Tibial artery (tissue), 4 donors: Measurements from ENCODE around the gene DDX6.

Experiments
- DNase-seq, 2 donors: peaks; one replicate each; pipeline ENCODE4 v3.0.0-alpha.2; 2019
- H3K27ac ChIP-seq, 2 donors: fragments of 200-600 bp; sonication (generic) in 1 of 2; 1 replicate in 1 of 2; 2 replicates in 1 of 2; pipeline ENCODE4 v1.5.1; 2018 to 2019; ENCODE audit warnings: mild to moderate bottlenecking in 1 of 2
- H3K27me3 ChIP-seq, 2 donors: fragments of 200-600 bp; sonication (generic) in 1 of 2; one replicate each; pipeline versions ENCODE4 v1.5.1 to v1.6.0; 2016 to 2019
- H3K36me3 ChIP-seq, 3 donors: fragments of 200-600 bp; sonication (generic) in 2 of 3; one replicate each; pipeline ENCODE4 v1.5.1; 2016 to 2019; ENCODE audit warnings: mild to moderate bottlenecking in 2 of 3
- H3K4me1 ChIP-seq, 4 donors: fragments of 200-600 bp; sonication (generic) in 2 of 4; 1 replicate in 3 of 4; 2 replicates in 1 of 4; pipeline ENCODE4 v1.5.1; 2016 to 2019
- H3K4me3 ChIP-seq, 2 donors: fragments of 200-600 bp; sonication (generic) in 1 of 2; 1 replicate in 1 of 2; 2 replicates in 1 of 2; pipeline ENCODE4 v1.5.1; 2018 to 2019; ENCODE audit warnings: mild to moderate bottlenecking in 2 of 2
- H3K9me3 ChIP-seq, 3 donors: fragments of 200-600 bp; sonication (generic) in 1 of 3; one replicate each; pipeline ENCODE4 v1.5.1; 2016 to 2019
- CTCF ChIP-seq, 2 experiments: fragments of 200-600 bp in 1 of 2; fragments of 450-650 bp in 1 of 2; IDR thresholded peaks; one replicate each; pipeline ENCODE4 v1.5.1; 2017 to 2019; ENCODE audit warnings: antibody characterized with exemption in 2 of 2, mild to moderate bottlenecking in 1 of 2, moderate library complexity in 1 of 2
- intact Hi-C: fragments of 100-400 bp; cut with DNase I; formaldehyde crosslinking; loops from one replicate; pipeline ENCODE4 v1.15.0; 2023; ENCODE audit warnings: low total_unique reads

Gene DDX6

DNA sequence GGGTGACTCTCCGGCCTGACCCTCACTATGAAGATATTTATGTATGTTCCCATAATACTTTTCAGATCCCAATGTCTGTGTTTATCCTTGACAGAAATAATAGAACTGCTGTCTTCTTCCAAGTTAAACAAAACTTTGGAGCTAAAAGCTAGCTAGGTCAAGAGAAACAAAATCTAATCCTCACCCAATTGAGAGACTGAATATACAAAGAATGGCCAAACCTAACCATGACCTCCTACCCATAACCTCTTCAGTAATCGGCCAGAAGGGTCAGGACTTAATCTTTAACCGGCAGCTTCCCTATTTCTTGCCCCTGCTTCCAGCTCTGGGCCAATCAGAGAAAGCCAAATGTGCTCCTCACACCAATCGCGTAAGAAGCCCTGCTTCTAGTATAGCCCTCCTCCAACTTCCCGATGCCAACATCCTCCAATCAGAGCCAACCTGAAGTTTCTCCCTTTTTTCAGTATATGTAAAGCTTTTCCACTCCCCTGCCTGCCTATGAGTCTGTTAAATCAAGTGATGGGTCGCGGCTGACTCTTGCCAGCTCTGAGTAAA, 1.7 kb upstream of the DDX6 start:
- peaks cover 0 to 18% (median 8%) of the 10 kb centered on the region in 4 donors for H3K4me1 ChIP-seq
- H3K36me3 ChIP-seq = no peaks in the 10 kb centered on the region
- intact Hi-C loops = loop anchor here (5.0 kb wide), 1 partner anchor 135 kb away; the partner anchor contains the start of gene BCL9L
- peak overlapping the region; percentile 83 to 94 for H3K4me3 ChIP-seq
- no peak for TF ChIP-seq CTCF (IDR thresholded peaks at IDR 0.05)
- no peaks in the 10 kb centered on the region for H3K9me3 ChIP-seq
- no peaks in the 10 kb centered on the region for H3K27me3 ChIP-seq
- peak; percentile 76 to 85 for DNase-seq
- peak overlapping the region; percentile 96 to 100 for H3K27ac ChIP-seq

DNA sequence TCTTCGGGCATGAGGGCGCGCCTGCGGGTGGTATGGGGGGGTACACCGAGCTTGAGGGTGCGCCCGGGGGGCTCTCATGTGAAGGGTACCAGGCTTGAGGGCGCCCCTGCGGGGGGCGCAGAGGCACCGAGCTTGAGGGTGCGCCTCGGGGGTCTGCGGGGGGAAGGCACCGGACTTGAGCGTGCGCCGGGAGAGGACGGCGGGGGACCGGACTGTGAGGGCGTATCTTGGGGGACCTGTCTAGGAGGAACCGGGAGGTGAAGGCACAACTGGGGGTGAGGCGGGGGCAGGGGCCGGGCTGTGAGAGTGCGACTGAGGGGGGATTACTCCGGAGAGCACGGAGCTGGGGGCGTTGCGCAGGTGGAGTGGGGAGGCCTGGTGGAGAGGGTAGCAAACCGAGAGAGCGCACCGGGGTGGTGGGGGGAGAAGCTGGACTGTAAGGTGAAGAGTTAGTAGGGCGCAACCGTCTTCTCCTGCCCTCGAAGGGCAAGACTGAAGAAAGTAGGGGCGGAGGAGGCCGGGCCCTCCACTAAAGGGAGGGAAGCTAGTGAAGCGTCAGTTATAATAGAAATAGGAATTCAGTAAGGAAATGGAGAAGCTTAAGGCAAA, 1.1 kb upstream of the DDX6 start:
- Histone ChIP-seq H3K4me1 (peaks cover 0 to 24% (median 13%) of the 10 kb centered on the region in 4 donors), H3K4me3 (peak overlapping the region; percentile 83 to 94)
- intact Hi-C loops = loop anchor here (5.0 kb wide), 1 partner anchor 135 kb away; the partner anchor contains the start of gene BCL9L

DNA sequence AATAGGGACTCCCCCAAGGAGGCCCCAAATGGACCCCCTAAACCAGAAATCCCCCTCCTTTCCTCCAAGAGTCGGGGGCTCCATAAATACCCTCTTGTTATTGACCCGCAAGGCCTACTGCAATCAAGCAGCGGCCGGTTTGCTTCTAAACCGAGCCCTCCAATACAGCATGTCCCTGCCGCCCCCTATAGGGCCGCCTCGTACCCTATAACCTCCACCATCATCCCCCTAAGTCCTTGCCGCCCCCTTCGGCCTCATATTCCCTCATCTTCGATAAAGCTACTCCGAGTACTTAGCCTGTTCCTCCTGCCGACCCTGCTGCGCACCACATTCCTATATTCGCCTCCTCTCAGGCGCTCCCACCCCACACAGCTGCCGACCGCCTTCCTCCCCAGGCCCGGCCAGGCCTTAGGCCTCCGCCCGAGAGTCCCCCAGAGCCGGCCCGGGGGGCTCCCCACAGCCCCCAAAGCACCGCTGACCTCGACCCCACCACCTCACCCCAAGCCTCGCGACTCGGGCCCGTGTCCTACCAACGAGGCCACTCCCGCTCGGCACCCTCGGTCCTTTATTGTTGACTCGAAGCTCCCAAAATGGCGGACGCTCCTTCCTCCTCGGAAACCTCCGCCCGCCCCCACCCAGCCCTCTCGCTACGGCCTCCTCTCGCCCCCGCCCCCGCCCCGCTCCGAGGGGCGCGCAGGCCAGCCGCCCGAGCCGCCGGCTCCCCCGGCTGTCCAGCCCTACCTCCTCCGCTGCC, 430 bp downstream of the DDX6 start:
- intact Hi-C loops = loop anchor here (5.0 kb wide), 1 partner anchor 137 kb away; the partner anchor contains the start of gene BCL9L
- H3K4me1 ChIP-seq = peaks cover 0 to 39% (median 28%) of the 10 kb centered on the region in 4 donors
- H3K4me3 ChIP-seq = peak overlapping the region; percentile 83 to 94
- H3K36me3 ChIP-seq = peaks cover 3 to 6% (median 6%) of the 10 kb centered on the region in 3 donors
- H3K27me3 ChIP-seq = no peaks in the 10 kb centered on the region
- H3K9me3 ChIP-seq = no peaks in the 10 kb centered on the region
- H3K27ac ChIP-seq = peak overlapping the region; percentile 96 to 100
- DNase-seq = peak; percentile 77 to 85
- TF ChIP-seq CTCF (IDR thresholded peaks at IDR 0.05) = peak in 1 of 2 experiments; percentile 37

More for the DNA sequence above, 1.1 kb upstream of the DDX6 start:
- Histone ChIP-seq H3K27ac (peak overlapping the region; percentile 96 to 100), H3K9me3 (no peaks in the 10 kb centered on the region), H3K27me3 (no peaks in the 10 kb centered on the region), H3K36me3 (no peaks in the 10 kb centered on the region)
- no peak for TF ChIP-seq CTCF (IDR thresholded peaks at IDR 0.05)
- DNase-seq = peak; percentile 43 to 74

DNA sequence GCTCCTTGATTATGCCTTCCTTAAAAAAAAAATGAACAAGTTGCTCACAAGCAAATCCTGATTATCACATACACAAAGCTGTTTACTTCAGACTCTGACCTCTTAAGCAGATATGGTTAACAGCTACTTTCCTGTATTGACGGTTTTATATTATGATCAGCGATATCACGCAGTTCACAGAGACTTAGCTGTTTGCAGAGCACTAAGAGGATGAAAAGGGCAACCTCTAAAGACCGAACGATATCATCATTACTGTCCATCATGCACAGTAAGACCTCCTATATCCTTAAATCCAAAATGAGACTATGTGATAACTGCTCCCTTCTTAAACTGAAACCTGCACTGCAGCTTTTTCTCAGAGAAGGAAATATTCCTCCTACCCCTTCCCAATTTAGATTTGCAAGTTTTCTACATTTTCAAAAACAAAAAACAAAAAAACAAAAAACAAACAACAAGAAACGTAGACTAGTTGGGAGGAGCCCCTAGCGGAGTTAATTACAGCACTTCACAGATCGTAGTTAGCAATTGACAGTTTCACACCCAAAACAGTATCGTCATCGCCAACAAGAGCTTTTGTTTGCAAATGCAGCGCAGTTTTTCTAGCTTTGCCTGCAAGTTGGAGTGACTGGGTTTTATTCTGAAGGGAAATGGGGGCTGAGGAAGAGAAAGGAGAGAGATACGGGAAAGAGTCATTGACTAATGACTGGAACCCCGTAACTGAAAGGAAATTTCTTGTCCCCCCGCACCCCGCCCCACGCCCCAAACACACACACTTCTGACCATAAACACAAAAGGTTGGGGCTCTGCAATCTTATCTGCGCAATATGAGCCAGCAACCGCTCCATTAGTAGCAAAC, 1.2 kb downstream of the DDX6 start:
- Histone ChIP-seq H3K36me3 (peaks cover 5 to 11% (median 10%) of the 10 kb centered on the region in 3 donors), H3K4me3 (peak overlapping the region; percentile 83 to 94), H3K27ac (peak overlapping the region; percentile 96 to 100), H3K4me1 (peaks cover 0 to 48% (median 31%) of the 10 kb centered on the region in 4 donors), H3K9me3 (no peaks in the 10 kb centered on the region), H3K27me3 (no peaks in the 10 kb centered on the region)
- intact Hi-C loops = loop anchor here (5.0 to 10.0 kb wide), 2 partner anchors 95 to 138 kb away; partner anchors contain the start of gene BCL9L
- DNase-seq = peak; percentile 22 to 68
- no peak for TF ChIP-seq CTCF (IDR thresholded peaks at IDR 0.05)

- Histone ChIP-seq H3K27me3 (no peaks in the 10 kb centered on the region), H3K4me1 (peaks cover 0 to 73% (median 49%) of the 10 kb centered on the region in 4 donors), H3K27ac (peak overlapping the region; percentile 36 to 96), H3K36me3 (peaks cover 29 to 33% (median 30%) of the 10 kb centered on the region in 3 donors), H3K4me3 (no peak overlapping the region), H3K9me3 (no peaks in the 10 kb centered on the region)
- intact Hi-C loops = loop anchor here (10.0 kb wide), 1 partner anchor 92 kb away; no protein-coding TSS in a partner anchor
- TF ChIP-seq CTCF (IDR thresholded peaks at IDR 0.05) = no peak
- DNase-seq = no peak
Observed at GRCh38 chr11:118786657-118787056, 4.3 kb downstream of the DDX6 start.
